Stimulated activated CD4-positive, alpha-beta T cell treated with anti-CD3 and anti-CD28 coated beads, Interleukin-2, amount 100 ng/mL, for 4 hours (primary cell): ENCODE data around the gene DMC1.
"Not testable (repeated sequence)": the region's sequence is repeated elsewhere in the genome, so short reads cannot be mapped to it uniquely, and the experiment has no call there.

Experiments
- DNase-seq: peaks from one replicate; pipeline ENCODE4 v3.0.0-alpha.2; 2020; ENCODE audit warnings: low read depth

DMC1 gene

DNA sequence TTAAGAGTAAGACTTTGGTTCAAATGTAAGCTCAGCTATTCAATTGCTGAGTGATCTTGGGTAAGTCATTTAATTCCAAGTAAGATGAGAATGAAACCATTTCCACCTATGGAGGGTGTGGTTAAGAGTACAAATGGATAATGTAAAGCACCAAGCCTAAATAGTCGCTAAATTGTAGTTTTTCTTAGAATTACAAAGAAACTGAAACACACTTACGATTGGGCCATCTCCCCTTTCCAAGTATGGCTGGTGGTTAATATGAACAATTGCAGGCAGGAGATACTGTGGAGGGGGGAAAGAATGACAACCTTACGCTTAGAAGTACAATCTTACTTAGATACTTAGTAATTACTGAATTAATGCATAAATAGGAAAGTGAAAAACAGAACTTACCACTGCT is 72.1 kb downstream of the DMC1 start:
- no peak for DNase-seq

DNA sequence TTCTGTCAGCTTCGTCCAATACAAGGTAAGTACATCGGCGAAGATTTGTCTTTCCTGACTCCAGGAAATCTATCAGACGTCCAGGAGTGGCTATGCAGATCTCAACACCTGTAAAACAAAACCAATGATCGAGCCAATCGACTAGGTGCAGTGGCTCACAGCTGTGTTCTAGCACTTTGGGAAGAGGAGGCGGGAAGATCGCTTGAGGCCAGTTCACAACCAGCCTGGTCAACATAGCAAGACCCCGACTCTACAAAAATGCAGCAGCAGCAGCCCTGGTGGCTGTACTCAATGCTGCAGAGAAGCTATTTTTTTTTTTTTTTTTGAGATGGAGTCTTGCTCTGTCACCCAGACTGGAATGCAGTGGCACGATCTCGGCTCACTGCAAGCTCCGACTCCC is 75.0 kb downstream of the DMC1 start:
- DNase-seq = no peak

DNA sequence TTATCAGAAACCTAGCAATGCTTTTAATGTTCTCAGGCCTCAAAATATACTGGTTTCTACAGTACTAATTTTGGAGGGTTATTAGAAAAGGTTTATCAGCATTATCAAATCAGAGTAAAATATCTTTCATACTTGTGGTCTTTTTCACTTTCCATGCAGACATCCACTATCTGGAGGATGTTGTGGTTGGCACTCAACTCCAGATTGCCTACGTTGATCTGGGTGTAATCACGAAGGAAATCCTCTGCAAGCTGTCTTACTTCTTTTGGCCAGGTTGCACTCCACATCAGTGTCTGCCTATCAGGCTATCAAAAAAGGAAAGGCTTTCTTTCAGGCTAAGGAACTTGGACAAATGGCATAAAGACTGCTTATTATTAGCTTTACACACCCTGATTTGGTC is 75.5 kb downstream of the DMC1 start:
- no peak for DNase-seq

DNA sequence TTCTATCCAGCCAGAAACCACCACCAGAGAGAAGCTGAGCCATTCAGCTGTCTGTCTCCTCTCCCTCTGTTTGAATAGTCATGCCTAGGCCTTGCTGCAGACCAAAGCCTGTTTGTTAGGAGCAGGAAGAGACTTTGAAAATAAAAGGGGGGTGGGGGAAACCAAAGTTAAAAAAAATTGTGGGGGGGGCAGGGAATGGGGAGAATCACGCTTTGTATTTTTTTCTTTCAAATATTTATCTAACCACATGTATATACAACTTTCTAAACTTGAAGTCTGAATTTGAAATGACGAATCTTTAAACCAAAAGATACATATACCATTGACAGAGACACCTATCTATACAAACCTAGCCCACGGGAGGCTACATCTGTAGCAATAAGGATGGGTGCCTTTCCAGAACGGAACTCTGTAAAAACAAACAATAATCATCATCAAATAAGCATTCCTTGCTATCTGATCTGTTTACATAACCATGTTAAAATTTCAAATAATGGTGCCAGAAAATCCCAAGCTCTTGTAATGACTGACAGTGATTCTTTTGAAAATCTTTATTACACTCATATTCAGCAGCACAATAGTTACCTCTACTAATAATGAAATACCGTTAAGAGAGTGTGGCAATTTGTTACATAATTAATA is 78.2 kb downstream of the DMC1 start:
- no peak for DNase-seq

DNA sequence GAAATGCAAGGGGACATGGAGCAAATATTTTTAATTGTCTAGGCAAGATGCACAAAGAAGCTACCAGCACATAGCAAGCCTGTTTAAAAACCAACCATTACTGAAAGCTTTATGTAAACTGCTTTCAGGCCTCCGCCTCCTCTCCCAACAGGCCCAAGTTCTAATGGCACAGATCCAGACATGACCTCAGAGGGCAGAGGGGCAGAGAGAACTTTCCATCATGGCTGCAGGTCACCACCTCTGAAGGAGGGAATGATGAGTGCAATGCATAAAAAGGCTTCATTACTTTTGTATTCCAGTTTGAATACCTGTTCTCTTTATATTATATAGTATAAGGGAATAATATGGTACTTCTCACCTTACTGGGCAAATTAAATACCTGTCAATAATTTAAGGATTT is 79.1 kb downstream of the DMC1 start:
- DNase-seq = no peak

DNA sequence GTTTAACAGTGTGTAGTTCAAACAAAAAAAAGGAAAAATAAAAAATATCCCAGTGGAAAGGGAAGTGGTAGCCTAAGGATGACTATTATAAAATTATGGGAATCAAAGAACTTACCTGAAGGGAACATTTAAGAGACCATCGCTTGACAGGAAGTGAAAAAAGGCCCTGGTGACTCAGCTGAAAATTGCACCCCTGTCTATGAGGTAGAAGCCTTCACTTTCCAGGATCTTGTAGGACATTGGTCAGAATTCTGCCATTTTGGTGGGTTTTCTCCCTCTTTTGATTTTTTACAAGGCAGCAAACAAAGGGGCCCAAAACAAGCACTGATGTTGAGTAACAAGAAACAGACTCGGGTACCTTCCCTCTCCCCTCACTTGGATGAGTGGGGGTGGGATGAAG is 79.5 kb downstream of the DMC1 start:
- no peak for DNase-seq

DNA sequence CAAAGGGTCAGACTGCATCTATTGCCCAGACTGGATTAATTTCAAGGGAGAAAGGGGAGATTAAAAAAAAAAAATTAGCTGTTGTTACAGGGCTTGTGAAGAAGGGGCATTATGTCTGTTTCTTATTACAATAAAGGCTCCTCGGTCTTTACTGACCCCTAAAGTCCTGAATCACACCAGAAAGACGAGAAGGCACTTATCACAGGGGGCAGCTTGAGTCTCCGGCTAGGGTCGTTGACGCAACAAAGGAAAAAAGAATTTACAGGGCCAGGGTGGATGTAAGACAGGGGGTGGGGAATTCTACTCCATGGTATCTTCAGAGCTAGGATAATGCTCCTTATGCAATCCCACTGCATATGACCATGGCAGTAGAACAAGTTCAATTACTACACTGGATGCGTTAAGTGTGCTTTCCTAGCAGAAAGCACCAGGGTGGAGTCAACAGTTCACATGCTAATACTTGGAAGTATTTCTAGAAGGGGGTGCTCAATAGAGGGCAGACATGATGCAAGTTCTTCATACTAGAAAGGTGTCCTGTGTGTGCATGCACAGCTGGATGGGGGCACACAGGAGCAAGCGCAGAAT is 80.3 kb downstream of the DMC1 start:
- no peak for DNase-seq

DNA sequence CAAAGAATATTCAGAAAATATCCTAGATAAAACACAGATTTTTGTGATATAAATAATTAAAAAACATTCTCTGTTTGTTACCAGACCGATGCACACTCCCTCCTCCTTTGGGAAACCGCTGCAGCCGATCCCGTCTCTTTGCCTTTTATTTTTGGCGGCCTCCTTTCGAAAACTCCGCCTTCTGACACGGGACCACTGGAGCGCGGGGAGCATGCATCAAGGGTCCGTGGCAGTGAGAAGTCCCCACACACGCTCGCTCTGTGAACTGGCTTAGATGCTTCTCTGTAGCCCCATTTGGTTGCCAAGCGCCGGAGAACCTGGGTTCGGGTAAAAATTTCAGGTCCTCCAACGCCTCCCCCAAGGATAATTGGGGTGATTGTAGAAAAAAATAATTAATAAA is 80.8 kb downstream of the DMC1 start:
- DNase-seq = no peak

DNA sequence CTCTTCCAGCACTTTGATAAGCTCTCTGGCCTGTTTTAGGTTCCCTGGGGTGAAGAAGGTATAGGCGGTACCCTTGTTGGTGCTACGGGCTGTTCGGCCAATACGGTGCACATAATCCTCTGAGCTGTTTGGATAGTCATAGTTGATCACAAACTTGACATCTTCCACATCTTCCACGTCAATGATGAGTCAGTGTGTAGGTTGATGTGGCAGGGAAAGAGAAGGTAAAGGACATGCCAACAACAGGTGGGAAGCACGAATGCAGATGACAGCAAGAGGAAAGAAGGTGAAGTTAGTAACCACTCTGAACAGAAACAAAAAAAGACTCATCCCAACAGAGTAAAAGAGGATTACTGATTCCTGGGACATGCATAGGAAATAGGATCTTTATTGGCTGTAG is 82.0 kb downstream of the DMC1 start:
- no peak for DNase-seq

DNA sequence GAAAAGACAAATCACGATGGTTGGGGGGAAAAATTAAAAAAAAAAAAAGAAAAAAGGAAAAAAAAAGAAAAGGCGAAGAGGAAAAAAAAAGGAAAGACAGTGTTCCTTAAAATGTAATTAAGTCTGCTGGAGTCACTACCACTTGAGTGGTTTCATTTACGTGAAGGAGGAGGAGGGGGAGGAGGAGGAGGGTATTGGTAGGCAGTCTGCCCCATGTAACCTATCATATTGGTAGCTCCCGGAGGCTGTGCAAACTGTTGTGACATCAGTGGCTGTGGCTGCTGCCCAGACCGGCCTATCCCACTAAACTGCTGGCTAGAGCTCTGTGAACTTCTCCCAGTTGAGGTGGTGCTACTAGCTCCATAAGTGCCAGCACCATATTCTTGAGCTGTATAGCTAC is 84.2 kb downstream of the DMC1 start:
- no peak for DNase-seq

DNA sequence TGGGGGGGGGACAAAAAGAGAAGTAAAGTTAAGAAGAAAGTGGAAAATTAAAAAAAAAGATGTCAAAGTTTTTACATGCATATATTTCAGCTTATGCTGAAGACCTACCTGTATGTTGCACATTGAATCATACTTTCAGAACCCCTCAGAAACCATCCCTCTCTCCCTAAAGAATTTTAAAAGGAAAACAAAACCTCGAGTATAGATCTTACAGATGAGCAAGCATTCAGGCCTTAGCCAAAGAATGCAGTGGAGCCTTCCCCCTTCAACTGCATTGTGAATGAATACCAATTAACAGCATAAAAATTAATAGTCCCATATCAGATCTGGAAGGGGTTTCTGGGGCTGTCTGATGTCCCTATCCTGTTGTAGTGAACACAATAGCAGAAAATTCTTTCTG is 85.7 kb downstream of the DMC1 start:
- DNase-seq = no peak

DNA sequence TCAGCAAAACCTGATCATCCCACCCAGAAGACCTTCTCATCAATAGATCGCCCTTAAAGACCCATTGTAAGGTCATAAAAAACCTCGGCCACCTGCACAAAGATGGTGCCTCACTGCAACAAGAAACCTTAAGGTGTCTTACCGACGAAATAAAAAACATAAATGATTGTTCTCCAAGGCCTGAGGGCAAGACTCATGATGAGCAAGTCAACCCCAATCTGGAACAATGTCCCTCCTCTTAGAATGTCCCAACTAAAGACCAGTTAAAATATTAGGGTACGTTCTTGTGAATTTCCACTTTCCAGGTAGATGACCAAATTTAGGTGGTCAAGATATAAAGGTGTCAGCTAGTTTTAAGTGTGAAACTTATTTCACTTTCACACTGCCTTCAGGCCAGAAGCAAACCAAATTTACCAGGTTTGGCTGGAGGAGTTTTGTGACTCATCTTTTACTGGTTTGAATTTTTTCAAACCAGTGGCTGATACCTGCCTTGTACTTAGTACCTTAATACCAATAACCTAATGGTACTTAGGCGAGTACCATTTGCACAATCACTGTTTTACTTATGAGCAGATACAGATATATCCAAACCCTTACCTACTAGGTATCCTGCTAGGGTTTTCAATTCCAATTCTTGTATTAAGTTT is 87.2 kb downstream of the DMC1 start:
- DNase-seq = no peak

DNA sequence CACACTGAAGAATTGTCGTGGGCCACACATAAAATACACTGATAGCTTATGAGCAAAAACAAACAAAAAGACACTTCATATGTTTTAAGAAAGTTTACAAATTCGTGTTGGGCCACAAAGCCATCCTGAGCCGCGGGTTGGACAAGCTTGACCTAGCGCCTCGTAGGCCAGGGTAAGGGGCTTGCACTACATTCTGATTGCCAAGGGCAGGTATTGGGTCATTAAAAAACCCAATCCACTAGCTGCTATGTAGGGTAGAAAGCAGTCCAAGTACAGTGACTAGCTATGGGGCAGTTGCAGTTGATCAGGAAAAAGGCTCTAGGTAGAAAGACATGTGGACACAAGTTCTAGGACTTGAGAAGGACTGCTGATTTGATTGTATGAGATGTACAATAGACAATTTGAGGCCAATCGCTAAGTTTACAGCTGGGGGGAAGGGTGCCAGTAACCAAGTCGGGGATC is 88.1 kb downstream of the DMC1 start:
- no peak for DNase-seq

DNA sequence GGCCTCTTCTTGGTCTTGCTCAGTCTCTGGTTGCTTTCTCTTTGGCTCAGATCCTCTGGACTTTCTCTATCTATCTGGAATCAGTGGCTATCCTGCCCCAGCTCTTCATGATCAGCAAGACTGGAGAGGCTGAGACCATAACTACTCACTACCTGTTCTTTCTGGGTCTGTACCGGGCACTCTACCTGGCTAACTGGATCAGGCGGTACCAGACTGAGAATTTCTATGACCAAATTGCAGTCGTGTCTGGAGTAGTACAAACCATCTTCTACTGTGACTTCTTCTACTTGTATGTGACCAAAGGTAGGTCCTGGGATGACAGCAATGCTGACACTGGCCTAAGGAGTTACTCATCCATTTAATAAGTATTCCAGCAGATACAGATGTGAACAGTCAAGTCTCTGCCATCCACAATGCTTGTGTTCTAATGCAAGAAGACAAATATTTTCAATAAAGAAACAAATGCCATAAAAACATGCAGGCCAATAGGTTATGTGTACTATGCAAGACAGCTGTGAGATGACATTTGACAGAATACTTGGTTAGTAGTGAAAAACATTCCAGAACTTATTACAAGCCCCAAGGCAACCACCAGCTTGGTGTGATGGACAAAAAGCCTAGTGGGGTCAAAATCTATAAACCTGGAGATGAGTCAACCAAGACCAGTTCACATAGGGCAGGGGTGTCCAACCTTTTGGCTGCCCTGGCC is 88.7 kb downstream of the DMC1 start:
- DNase-seq = no peak

DNA sequence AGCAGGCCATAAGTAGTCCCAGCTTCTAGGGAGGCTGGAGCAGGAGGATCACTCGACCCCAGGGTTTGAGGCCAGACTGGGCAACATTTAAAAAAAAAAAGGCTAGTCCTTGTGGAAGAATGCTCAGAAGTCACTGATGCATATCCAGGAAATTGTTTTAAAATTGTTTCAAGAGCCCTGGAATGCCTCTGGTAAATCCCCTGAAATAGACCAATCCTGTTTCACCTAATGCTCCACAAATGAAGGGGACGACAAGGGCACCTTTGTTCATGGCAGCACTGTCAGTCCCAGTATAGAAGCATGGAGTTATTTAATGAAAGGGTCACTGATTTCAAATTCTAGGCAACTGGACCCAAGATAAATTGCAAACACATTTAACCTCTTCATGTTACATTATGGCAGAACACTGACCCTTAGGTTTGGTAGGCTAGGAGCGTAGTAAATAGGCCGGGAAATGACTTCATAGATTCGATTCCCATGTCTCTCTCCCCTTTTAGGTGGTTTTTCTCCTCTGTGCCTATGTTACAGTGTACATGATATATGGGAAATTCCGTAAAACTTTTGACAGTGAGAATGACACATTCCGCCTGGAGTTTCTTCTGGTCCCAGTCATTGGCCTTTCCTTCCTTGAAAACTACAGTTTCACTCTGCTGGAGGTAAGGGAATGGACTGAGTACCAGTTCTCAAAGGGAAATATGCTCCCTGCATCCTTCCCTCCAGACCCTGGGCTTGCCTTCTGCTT is 90.7 kb downstream of the DMC1 start:
- DNase-seq = no peak

DNA sequence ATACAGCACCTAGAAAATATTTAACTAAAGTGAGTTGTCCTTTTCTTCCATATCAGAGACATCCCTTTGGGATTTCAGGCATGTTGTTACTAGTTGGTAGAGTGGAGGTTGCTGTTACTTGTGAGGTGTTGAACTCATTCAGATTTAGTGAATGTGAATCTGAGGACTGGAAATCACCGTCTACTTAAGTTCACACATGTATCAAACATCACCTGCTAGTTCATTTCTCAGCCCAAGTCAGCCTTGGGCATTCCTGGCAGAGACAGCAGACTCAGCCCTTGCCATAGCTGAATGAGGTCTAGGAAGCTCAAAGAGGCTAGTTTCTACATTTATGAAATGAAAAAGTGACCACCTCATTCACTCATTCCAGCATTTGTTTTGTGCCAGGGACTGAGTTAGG is 92.4 kb downstream of the DMC1 start:
- DNase-seq = no peak

DNA sequence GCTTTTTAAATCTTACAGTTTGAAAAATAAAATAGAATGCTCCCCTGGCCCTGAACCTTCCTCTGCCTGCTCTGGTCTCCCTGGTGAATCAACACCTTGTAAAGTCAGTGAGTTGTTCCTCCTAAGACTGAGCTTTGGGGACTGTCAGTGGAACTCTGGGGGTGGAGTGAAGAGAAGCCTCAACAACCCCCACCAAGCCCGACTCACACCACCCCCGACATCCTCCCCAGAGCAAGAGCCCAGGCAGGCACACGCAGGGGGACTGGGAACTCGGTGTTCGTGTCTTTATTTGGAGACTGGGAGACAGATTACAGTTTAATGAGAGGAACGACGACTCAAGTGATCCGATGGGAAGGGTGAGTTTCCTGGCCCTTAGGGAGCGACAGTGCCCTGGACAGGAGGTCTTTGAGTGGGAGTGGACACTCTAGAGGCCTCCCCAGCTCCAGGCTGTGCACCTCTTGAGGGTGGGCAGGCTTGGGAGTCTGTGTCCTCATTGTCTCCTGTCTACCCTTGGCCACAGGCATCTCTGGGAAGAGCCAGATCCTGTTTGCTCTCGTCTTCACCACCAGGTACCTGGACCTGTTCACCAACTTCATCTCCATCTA is 95.9 kb downstream of the DMC1 start:
- no peak for DNase-seq

DNA sequence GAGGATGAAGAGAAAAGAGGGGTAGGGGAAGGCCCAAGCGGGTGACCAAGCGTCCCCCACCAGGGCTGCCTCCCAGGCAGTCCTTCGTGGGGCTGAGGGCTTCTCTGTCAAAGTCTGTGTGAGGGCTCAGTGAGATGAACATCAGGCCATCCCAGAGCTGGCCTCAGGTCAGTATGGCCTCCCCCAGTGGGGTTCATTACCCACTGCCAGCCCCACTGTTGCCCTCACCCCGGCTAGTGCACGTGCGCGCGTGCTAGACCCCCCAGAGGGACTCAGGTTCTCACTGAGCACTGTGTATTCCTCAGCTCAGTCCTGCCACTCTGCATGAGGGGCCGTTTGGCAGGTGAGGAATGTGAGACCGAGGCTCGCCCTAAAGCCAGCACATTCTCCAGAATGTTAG is 98.7 kb downstream of the DMC1 start:
- DNase-seq = no peak

DNA sequence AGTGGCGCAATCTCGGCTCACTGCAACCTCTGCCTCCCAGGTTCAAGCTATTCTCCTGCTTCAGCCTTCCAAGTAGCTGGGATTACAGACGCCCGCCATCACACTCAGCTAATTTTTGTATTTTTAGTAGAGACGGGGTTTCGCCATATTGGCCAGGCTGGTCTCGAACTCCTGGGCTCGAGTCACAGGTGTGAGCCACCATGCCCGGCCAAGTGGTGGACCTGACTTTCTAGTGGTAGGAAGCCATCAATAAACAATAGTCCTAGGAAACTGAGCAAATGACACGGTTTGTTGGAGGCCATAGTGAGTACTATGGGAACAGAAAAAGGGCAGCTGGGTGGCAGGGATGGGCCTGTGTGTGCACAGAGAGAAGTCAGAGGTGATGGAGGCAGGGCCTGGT is 99.8 kb downstream of the DMC1 start:
- not testable (repeated sequence) for DNase-seq

DNA sequence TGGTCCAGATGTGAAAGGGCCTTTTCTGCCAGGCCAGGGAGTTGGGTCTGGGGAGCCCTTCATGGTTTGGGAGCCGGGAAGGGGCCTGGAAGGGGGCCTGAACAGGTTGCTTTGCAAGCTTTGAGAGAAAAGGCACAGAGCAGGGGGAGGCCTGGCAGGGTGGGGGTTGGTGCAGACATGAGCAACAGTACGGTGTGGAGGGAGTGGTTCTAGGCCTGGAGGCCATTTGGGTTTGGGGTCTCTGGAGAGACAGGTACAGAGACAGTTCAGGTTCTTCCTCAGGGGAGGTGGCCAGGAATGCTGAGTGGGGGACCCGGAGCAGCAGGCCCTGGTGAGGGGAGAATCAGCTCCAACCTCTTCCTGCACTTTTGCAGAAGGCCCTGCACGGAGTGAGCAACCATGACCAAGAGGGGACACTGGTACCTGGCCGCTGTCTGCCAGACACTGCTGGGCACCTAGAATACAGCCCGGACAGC is 100.6 kb downstream of the DMC1 start:
- no peak for DNase-seq
